SK-N-SH (cell line): ENCODE measurements around the gene ARHGDIG.

Experiments
- CTCF ChIP-seq: fragments of 200-600 bp; sonication (generic); IDR thresholded peaks from 2 replicates; pipeline ENCODE4 v1.6.1; 2017; ENCODE audit warnings: antibody characterized with exemption, mild to moderate bottlenecking, moderate library complexity
- FOXJ3 ChIP-seq: sonication (generic); formaldehyde crosslinking; IDR thresholded peaks from 2 replicates; pipeline ENCODE4 v1.5.1; 2020; ENCODE audit warnings: mild to moderate bottlenecking, missing genetic modification reagents
- FOXM1 ChIP-seq: IDR thresholded peaks from 2 replicates; pipeline ENCODE4 v1.4.0; 2012; ENCODE audit warnings: low read depth, mild to moderate bottlenecking
- MAX ChIP-seq: IDR thresholded peaks from 2 replicates; pipeline ENCODE4 v1.4.0; 2012; ENCODE audit warnings: low read depth
- NRF1 ChIP-seq: IDR thresholded peaks from 2 replicates; pipeline ENCODE4 v1.6.1; 2012; ENCODE audit warnings: low read depth, mild to moderate bottlenecking, low read length
- POLR2AphosphoS5 ChIP-seq: IDR thresholded peaks from 2 replicates; pipeline ENCODE4 v1.6.1; 2012; ENCODE audit warnings: low read depth, low read length
- RCOR1 ChIP-seq: fragments of 150-350 bp; IDR thresholded peaks from 2 replicates; pipeline ENCODE4 v1.6.1; 2017; ENCODE audit warnings: antibody characterized with exemption, low read length
- TAF1 ChIP-seq: IDR thresholded peaks from 2 replicates; pipeline ENCODE4 v1.6.1; 2012; ENCODE audit warnings: low read depth, mild to moderate bottlenecking, low read length, moderate library complexity, borderline replicate concordance
- USF1 ChIP-seq: IDR thresholded peaks from 2 replicates; pipeline ENCODE4 v1.4.0; 2012; ENCODE audit warnings: low read depth, borderline replicate concordance
- YY1 ChIP-seq: IDR thresholded peaks from 2 replicates; pipeline ENCODE4 v1.4.0; 2012; ENCODE audit warnings: low read depth, mild to moderate bottlenecking

DNA sequence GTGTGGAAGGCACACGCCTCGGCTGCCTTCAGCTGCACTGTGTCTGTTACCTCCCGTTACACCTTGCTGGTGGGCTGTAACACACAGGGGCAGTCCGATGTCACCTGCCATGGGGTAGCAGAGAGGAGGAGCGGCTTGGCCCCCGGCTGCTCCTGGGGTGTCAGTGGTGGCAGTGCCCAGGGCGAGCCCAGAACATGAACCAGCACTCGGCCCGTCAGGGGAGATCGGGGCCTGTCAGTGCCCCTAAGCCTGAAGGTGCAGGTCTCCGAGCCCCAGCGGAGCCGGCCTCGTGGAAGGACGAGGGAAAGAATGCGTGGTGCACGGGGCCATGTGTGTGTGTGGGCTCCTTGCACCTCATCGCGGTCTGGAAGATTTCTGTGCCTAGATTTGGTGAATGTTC is 20.1 kb upstream of the ARHGDIG start:
- no peak for TF ChIP-seq YY1
- no peak for TF ChIP-seq TAF1
- no peak for TF ChIP-seq POLR2AphosphoS5
- TF ChIP-seq USF1, result no peak
- TF ChIP-seq CTCF, result no peak
- no peak for TF ChIP-seq NRF1
- no peak for TF ChIP-seq RCOR1
- TF ChIP-seq MAX, result no peak
- TF ChIP-seq FOXM1, result no peak
- no peak for TF ChIP-seq FOXJ3 (CRISPR knock-in tag)
